SK-N-SH treated with all-trans-retinoic acid at 6 μM for 48 hours (cell line): ENCODE measurements around the gene LRFN5.

Experiments
- CSDC2 ChIP-seq: fragments of 250-450 bp; sonication (Bioruptor Pico); IDR thresholded peaks from 2 replicates; pipeline ENCODE4 v1.5.0; 2020; ENCODE audit warnings: mild to moderate bottlenecking, moderate library complexity
- ISL1 ChIP-seq: fragments of 250-450 bp; sonication (Bioruptor Pico); IDR thresholded peaks from 2 replicates; pipeline ENCODE4 v2.1.2; 2022; ENCODE audit warnings: mild to moderate bottlenecking, moderate library complexity
- PPARA ChIP-seq: fragments of 250-450 bp; sonication (Bioruptor Pico); IDR thresholded peaks from 2 replicates; pipeline ENCODE4 v1.5.0; 2020; ENCODE audit warnings: mild to moderate bottlenecking, borderline replicate concordance
- RARB ChIP-seq: fragments of 250-450 bp; sonication (Bioruptor Pico); IDR thresholded peaks from 2 replicates; pipeline ENCODE4 v1.8.0; 2021; ENCODE audit warnings: mild to moderate bottlenecking, moderate library complexity
- SNAI2 ChIP-seq: fragments of 250-450 bp; sonication (Bioruptor Pico); IDR thresholded peaks from 2 replicates; pipeline ENCODE4 v1.5.0; 2020; ENCODE audit warnings: mild to moderate bottlenecking, moderate library complexity
- ZFP30 ChIP-seq: fragments of 450-650 bp; formaldehyde crosslinking; IDR thresholded peaks from 2 replicates; pipeline ENCODE4 v1.5.0; 2022; ENCODE audit warnings: mild to moderate bottlenecking, moderate library complexity
- TF ChIP-seq, protein P1 (sequence below): fragments of 250-450 bp; sonication (Bioruptor Pico); IDR thresholded peaks from 2 replicates; pipeline ENCODE4 v1.8.0; 2020; ENCODE audit warnings: mild to moderate bottlenecking, moderate library complexity, borderline replicate concordance

DNA sequence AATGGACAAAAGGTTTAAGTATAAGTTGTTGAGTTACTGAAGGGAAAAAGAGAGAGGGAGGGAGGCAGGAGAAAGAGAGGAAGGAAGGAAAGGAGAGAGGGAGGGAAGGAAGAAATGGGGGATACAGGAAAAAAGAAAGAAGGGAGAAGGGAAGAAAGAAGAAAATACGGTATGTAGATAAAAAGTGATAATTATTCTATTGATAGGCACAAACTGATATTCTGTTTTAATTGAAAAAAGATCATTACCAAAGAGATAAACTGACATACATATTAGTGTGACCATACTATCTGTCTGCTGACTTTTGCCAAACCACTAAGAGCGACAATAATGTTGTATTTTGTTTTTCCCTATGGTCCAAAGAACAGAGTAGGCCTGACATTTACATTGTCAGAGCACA, 154.5 kb downstream of the LRFN5 start:
- TF ChIP-seq ZFP30 (no peak), ISL1 (no peak), RARB (CRISPR knock-in tag) (no peak), CSDC2 (no peak), PPARA (CRISPR knock-in tag) (no peak), SNAI2 (no peak)
- TF ChIP-seq, protein P1, sequence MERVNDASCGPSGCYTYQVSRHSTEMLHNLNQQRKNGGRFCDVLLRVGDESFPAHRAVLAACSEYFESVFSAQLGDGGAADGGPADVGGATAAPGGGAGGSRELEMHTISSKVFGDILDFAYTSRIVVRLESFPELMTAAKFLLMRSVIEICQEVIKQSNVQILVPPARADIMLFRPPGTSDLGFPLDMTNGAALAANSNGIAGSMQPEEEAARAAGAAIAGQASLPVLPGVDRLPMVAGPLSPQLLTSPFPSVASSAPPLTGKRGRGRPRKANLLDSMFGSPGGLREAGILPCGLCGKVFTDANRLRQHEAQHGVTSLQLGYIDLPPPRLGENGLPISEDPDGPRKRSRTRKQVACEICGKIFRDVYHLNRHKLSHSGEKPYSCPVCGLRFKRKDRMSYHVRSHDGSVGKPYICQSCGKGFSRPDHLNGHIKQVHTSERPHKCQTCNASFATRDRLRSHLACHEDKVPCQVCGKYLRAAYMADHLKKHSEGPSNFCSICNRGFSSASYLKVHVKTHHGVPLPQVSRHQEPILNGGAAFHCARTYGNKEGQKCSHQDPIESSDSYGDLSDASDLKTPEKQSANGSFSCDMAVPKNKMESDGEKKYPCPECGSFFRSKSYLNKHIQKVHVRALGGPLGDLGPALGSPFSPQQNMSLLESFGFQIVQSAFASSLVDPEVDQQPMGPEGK (CRISPR knock-in tag): no peak
